ENCODE measurements around the gene MBOAT7.
A peak's percentile ranks its signal among the peaks of the same experiment; 100 is the strongest.

MBOAT7 gene

DNA sequence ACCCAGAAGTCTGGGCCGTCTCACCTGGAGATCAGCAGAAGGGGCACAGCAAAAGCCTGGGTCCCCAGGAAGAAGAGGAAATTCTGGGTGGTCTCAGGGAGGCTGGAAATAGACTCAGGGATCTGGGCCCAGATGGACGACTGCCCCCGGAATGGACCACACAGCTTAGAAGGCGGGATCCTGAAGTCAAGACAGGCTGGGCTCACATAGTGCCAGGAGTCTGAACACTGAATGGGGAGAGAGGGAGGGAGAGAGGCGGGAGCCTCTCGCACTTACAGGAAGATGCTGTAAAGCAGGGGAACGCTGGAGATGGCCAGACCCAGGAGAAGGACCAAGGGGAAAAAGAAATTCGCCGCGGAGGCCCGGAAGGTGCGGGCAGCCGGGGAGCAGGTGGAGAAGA lies 28.5 kb downstream of the MBOAT7 start:
- Histone ChIP-seq H3K4me1 (ENCODE audit: control insufficient read depth in 1 of 2, insufficient read depth in 1 of 2, low read depth in 1 of 2, low read length in 1 of 2) (peaks cover 61 to 64% of the 10 kb centered on the region in 2 experiments), H3K4me3 (ENCODE audit: low read depth in 1 of 2, low read length in 1 of 2) (peak overlapping the region in 1 of 2 experiments; percentile 60), H3K27me3 (peaks cover 19% of the 10 kb centered on the region), H3K36me3 (peaks cover 24% of the 10 kb centered on the region), H3K27ac (peak overlapping the region; percentile 95), H3K9me3 (no peaks in the 10 kb centered on the region)
- TF ChIP-seq, protein P1, sequence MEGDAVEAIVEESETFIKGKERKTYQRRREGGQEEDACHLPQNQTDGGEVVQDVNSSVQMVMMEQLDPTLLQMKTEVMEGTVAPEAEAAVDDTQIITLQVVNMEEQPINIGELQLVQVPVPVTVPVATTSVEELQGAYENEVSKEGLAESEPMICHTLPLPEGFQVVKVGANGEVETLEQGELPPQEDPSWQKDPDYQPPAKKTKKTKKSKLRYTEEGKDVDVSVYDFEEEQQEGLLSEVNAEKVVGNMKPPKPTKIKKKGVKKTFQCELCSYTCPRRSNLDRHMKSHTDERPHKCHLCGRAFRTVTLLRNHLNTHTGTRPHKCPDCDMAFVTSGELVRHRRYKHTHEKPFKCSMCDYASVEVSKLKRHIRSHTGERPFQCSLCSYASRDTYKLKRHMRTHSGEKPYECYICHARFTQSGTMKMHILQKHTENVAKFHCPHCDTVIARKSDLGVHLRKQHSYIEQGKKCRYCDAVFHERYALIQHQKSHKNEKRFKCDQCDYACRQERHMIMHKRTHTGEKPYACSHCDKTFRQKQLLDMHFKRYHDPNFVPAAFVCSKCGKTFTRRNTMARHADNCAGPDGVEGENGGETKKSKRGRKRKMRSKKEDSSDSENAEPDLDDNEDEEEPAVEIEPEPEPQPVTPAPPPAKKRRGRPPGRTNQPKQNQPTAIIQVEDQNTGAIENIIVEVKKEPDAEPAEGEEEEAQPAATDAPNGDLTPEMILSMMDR (IDR thresholded peaks at IDR 0.05) = no peak

DNA sequence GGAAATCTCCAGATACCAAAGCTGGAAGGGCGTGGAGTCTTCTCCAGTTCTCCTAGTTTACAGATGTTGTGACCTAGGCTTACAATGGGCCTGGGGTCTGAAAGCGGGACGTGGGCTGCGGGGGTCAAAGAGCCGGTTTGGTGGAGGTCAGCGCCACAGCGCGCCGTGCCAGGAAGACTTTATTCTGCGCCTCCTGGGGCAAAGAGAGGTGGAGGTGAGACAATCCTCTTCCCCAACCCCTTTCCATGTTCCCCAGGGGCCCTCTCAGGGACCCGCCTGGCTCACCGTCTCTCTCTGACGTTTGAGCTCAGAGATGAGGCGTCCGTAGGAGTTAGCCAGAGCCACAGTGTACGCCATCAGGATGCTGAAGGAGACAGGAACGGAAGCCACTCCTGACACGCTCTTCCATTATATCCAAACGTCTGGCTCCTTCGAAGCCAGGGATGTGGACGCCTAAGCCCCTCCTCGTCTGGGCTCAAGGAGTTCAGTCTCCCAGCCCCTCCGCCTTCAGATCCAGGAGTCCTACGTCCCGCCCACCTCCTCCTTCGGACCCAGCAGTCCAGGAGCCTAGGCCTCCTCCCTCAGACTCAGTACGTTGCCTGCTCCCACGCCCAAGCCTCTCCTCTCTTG lies 29.1 kb downstream of the MBOAT7 start:
- Histone ChIP-seq H3K9me3 (no peaks in the 10 kb centered on the region), H3K27ac (peak overlapping the region; percentile 95), H3K27me3 (peaks cover 13% of the 10 kb centered on the region), H3K4me1 (ENCODE audit: control insufficient read depth in 1 of 2, insufficient read depth in 1 of 2, low read depth in 1 of 2, low read length in 1 of 2) (peaks cover 61 to 63% of the 10 kb centered on the region in 2 experiments), H3K36me3 (peaks cover 30% of the 10 kb centered on the region), H3K4me3 (ENCODE audit: low read depth in 1 of 2, low read length in 1 of 2) (peak overlapping the region; percentile 60 to 91)
- TF ChIP-seq, protein P1 (IDR thresholded peaks at IDR 0.05) = no peak

DNA sequence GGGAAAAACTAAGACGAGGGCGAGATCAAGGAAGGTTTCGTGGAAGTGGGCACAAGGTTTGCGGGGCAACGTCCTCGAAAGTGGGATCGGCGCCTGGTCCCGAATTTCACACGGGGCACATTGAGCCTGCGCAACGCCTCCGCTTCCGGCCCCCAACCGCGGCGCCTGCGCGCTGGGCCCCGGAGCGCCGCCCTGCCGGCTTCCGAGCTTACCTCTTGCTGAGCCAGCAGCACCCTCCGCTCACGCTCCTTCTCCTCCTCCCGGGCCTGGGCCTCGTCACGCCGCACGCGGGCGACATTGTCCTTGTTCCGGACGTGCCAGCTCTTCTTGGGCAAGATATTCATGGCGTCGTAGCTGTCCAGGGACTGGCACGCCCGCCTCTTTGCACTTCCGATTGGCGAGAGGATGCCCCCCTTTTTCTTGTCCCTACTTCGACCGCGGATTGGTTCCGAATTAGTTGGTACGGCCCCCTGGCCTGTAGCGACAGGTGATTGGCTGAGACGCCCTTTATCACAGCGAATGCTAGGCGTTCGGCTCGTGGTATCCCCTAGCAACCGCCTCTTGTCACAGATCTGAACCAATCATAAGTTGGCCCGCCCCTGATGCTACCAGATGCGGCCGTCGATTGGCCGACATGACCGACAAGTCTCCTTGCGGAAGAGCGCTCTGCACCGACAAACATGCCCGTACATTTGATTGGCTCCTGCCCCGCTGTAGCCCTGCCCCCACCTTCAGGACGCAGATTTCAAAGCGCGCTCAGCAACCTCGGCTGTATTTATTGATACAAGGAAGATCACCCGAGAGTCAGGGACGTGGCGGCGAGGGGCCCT lies 29.8 kb downstream of the MBOAT7 start, which contains the start of gene LENG1:
LENG1 (minus strand) TSS at position 370 of the 830 bp plus-strand sequence; CDS start at position 344, 26 bp downstream.
- Histone ChIP-seq H3K27ac (peak within 1 kb of the TSS; percentile 95), H3K9me3 (no peaks in the 10 kb centered on the region), H3K36me3 (peaks cover 37% of the 10 kb centered on the region), H3K4me1 (ENCODE audit: control insufficient read depth in 1 of 2, insufficient read depth in 1 of 2, low read depth in 1 of 2, low read length in 1 of 2) (peaks cover 56 to 59% of the 10 kb centered on the region in 2 experiments), H3K4me3 (ENCODE audit: low read depth in 1 of 2, low read length in 1 of 2) (peak within 1 kb of the TSS; percentile 82 to 91), H3K27me3 (peaks cover 6% of the 10 kb centered on the region)
- TF ChIP-seq, protein P1 (IDR thresholded peaks at IDR 0.05) = peak; percentile 62

DNA sequence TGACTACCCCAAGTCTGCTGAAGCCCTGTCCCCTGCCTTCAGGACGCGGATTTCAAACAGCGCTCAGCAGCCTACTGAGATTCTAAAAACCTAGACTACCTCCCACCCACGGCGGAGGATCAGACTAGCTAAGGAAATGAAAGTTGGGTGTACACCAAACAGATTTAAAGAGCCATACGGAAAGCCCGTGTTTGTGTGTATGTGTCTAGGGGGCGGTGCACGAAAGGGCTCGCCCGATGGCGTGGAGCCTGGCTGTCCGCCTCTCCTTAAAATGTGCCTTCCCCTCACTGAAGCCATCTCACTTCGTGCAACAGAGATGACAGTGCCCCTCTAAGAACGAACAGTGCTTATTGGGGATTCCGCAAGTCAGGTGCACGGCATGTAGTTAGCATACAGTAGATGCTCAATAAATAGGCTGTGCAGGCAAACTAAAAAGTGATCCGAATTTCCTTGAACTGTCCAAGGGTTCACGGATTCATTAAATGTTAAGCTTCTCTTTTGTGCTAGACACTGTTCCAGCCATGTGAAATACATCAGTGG lies 30.5 kb downstream of the MBOAT7 start:
- Histone ChIP-seq H3K9me3 (no peaks in the 10 kb centered on the region), H3K4me3 (ENCODE audit: low read depth in 1 of 2, low read length in 1 of 2) (peak overlapping the region; percentile 82 to 91), H3K27ac (peak overlapping the region; percentile 95), H3K36me3 (peaks cover 44% of the 10 kb centered on the region), H3K4me1 (ENCODE audit: control insufficient read depth in 1 of 2, insufficient read depth in 1 of 2, low read depth in 1 of 2, low read length in 1 of 2) (peaks cover 49 to 52% of the 10 kb centered on the region in 2 experiments), H3K27me3 (no peaks in the 10 kb centered on the region)
- TF ChIP-seq, protein P1 (IDR thresholded peaks at IDR 0.05) = no peak

DNA sequence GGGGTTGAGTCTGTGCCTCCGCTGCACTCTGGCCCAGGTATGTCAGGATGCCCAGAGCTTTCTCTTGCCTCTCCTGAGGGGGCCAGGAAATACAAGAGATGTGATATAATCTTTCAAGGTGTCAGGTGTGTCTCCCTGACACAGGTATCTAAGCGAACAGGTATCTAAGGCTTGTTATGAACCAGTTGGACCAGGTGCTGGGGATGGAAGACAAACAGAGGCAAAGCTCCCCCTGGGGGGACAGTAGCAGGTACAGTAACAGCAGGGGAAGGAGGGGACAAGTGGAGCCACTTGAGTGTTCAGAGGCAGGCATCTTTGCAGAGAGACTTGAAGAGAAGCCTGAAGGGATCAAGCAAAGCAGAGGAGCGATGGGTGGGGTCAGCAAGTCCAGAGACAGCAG lies 32.4 kb downstream of the MBOAT7 start:
- TF ChIP-seq, protein P1 (IDR thresholded peaks at IDR 0.05) = no peak
- Histone ChIP-seq H3K4me1 (ENCODE audit: control insufficient read depth in 1 of 2, insufficient read depth in 1 of 2, low read depth in 1 of 2, low read length in 1 of 2) (peaks cover 32 to 34% of the 10 kb centered on the region in 2 experiments), H3K36me3 (peaks cover 63% of the 10 kb centered on the region), H3K27me3 (no peaks in the 10 kb centered on the region), H3K4me3 (ENCODE audit: low read depth in 1 of 2, low read length in 1 of 2) (no peak overlapping the region), H3K27ac (no peak overlapping the region), H3K9me3 (no peaks in the 10 kb centered on the region)
